ENCODE results near the gene RPF1. TPM values are rescaled to one million over a fixed set of nuclear protein-coding genes. Genes with fewer than 3 reads are reported as not detected.
A peak's percentile ranks its signal among the peaks of the same experiment; 100 is the strongest.

The RPF1 gene
- total and polyA plus RNA-seq, 2 donors: 54.4 to 64.7 TPM

DNA sequence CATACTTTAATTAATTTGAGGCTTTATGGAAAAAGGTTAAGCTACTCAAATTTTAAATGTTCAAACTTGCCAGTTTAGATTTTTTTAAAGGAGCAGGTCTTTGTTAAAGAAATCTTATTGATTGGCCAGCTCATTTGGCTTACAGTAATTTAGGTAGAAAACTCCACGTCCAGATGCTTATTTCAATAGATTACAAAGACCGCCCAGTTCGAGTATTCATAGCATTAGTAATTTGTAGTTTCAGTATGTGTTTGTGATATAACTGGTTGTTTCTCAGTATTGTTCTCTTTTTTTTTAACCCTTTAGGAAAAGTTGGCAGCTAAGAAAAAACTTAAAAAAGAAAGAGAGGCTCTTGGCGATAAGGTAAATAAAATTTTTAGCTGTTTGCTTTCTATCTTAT is 1.6 kb downstream of the RPF1 start:
- H3K27me3 ChIP-seq (ENCODE audit: control insufficient read depth in 2 of 2, insufficient read depth in 1 of 2, low read length in 1 of 2): peaks cover 5 to 9% of the 10 kb centered on the region in 2 donors
- H3K27ac ChIP-seq (ENCODE audit: low read depth in 1 of 2, low read length in 1 of 2): no peak overlapping the region
- WGBS: 96% methylated on average over 4 of the region's 4 CpGs
- no peak for DNase-seq (ENCODE audit: low read depth in 6 of 9, low spot score in 9 of 9)
- peaks cover 4 to 22% of the 10 kb centered on the region in 2 donors for H3K36me3 ChIP-seq (ENCODE audit: control insufficient read depth in 2 of 2, insufficient read depth in 2 of 2, low read length in 1 of 2)
- peaks cover 2 to 9% of the 10 kb centered on the region in 2 donors for H3K9me3 ChIP-seq (ENCODE audit: control insufficient read depth in 2 of 2, insufficient read depth in 1 of 2, low read length in 1 of 2)
- peak overlapping the region in 1 of 2 donors; percentile 97 for H3K4me3 ChIP-seq (ENCODE audit: low read length in 2 of 2)
- H3K4me1 ChIP-seq (ENCODE audit: control insufficient read depth in 2 of 2, insufficient read depth in 2 of 2, low read length in 2 of 2): peaks cover 5 to 7% of the 10 kb centered on the region in 2 donors

DNA sequence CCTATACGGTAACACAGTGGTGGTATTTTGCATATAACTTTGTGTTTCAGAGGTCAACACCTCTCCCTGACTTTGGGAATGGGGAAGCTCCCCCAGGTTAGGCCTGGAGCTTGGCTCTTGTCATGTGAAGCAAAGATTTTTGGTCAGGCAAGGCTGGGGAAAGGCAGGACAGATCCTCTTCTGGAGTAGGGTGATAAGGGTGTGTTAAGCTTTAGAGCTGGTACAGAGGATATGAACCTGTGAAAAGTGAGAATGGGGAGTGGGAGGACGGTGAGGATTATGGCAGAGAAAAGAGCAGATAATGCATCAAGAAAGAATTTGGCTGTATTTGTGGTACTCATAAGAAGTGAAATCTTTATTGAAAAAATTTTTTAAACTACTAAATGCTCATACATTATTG is 2.3 kb downstream of the RPF1 start:
- H3K36me3 ChIP-seq (ENCODE audit: control insufficient read depth in 2 of 2, insufficient read depth in 2 of 2, low read length in 1 of 2): peaks cover 4 to 26% of the 10 kb centered on the region in 2 donors

DNA sequence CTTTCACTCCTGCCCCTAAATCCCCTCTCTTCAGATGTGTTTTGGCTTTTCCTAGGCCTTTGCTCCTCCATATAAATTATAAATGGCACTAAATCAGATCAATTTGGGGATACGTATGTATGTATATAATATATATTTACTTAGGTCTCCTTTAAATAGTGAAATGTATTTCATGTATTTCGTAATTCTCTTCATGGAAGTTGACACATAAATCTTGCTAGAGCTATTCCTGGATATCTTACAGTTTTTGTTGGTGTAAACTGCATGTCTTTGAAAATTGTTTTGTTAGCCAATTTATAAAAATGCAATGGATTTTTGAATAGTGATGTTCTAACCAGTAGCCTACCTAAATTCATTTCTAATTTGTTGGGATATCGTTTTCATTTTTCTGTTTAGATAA is 9.0 kb downstream of the RPF1 start:
- 96% methylated on average over 3 of the region's 3 CpGs for WGBS
- no peaks in the 10 kb centered on the region for H3K9me3 ChIP-seq (ENCODE audit: control insufficient read depth in 2 of 2, insufficient read depth in 1 of 2, low read length in 1 of 2)
- H3K4me3 ChIP-seq (ENCODE audit: low read length in 2 of 2): no peak overlapping the region
- H3K36me3 ChIP-seq (ENCODE audit: control insufficient read depth in 2 of 2, insufficient read depth in 2 of 2, low read length in 1 of 2): peaks cover 15 to 54% of the 10 kb centered on the region in 2 donors
- no peak for DNase-seq (ENCODE audit: low read depth in 6 of 9, low spot score in 9 of 9)
- H3K4me1 ChIP-seq (ENCODE audit: control insufficient read depth in 2 of 2, insufficient read depth in 2 of 2, low read length in 2 of 2): no peaks in the 10 kb centered on the region
- H3K27me3 ChIP-seq (ENCODE audit: control insufficient read depth in 2 of 2, insufficient read depth in 1 of 2, low read length in 1 of 2): no peaks in the 10 kb centered on the region
- no peak overlapping the region for H3K27ac ChIP-seq (ENCODE audit: low read depth in 1 of 2, low read length in 1 of 2)

More for the DNA sequence above, 2.3 kb downstream of the RPF1 start:
- WGBS: 97% methylated on average over 2 of the region's 2 CpGs
- DNase-seq (ENCODE audit: low read depth in 6 of 9, low spot score in 9 of 9): no peak
- H3K27ac ChIP-seq (ENCODE audit: low read depth in 1 of 2, low read length in 1 of 2): no peak overlapping the region
- no peak overlapping the region for H3K4me3 ChIP-seq (ENCODE audit: low read length in 2 of 2)
- H3K9me3 ChIP-seq (ENCODE audit: control insufficient read depth in 2 of 2, insufficient read depth in 1 of 2, low read length in 1 of 2): peaks cover 2 to 9% of the 10 kb centered on the region in 2 donors
- peaks cover 5 to 7% of the 10 kb centered on the region in 2 donors for H3K4me1 ChIP-seq (ENCODE audit: control insufficient read depth in 2 of 2, insufficient read depth in 2 of 2, low read length in 2 of 2)
- peaks cover 5 to 9% of the 10 kb centered on the region in 2 donors for H3K27me3 ChIP-seq (ENCODE audit: control insufficient read depth in 2 of 2, insufficient read depth in 1 of 2, low read length in 1 of 2)

DNA sequence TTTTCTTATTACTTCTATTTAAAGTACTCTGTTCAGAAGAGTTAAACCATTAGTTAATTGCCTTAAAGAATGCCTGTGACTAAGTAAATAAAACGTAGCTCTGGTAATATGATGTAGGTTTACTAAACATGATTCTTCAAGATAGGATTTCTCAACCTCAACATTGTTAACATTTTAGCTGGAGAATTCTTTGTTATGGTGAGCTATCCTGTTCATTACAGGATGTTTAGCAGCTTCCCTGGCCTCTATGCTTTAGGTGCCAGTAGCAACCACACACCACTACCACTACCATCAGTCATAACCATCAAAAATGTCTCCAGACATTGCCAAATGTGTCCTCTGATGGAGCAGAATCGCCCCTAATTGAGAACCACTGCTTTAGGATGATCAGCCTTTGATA is 10.7 kb downstream of the RPF1 start:
- Histone ChIP-seq H3K4me1 (ENCODE audit: control insufficient read depth in 2 of 2, insufficient read depth in 2 of 2, low read length in 2 of 2) (no peaks in the 10 kb centered on the region), H3K36me3 (ENCODE audit: control insufficient read depth in 2 of 2, insufficient read depth in 2 of 2, low read length in 1 of 2) (peaks cover 18 to 61% of the 10 kb centered on the region in 2 donors), H3K4me3 (ENCODE audit: low read length in 2 of 2) (no peak overlapping the region), H3K27me3 (ENCODE audit: control insufficient read depth in 2 of 2, insufficient read depth in 1 of 2, low read length in 1 of 2) (no peaks in the 10 kb centered on the region), H3K27ac (ENCODE audit: low read depth in 1 of 2, low read length in 1 of 2) (no peak overlapping the region), H3K9me3 (ENCODE audit: control insufficient read depth in 2 of 2, insufficient read depth in 1 of 2, low read length in 1 of 2) (no peaks in the 10 kb centered on the region)
- DNase-seq (ENCODE audit: low read depth in 6 of 9, low spot score in 9 of 9): no peak
- WGBS: 99% methylated on average over 2 of the region's 2 CpGs

DNA sequence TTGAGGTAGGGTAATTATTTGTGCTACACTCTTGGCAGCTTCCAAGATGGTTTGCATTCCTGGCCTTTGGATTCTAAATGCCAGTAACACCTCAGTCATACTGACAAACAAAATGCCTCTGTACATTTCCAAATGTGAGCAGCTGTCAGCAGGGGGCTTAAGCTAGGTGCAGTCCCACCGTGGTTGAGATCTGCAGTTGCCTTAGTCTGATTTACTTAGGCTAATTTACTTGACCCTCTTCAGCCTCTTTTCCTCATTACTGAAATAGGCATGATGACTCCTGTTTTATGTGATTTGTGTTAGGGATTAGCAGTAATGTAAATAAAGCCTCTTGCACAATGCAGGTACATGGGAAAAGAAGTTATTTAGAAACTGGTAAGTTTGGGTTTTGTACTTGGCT is 13.7 kb downstream of the RPF1 start:
- H3K27me3 ChIP-seq (ENCODE audit: control insufficient read depth in 2 of 2, insufficient read depth in 1 of 2, low read length in 1 of 2): no peaks in the 10 kb centered on the region
- DNase-seq (ENCODE audit: low read depth in 6 of 9, low spot score in 9 of 9): no peak
- H3K4me3 ChIP-seq (ENCODE audit: low read length in 2 of 2): no peak overlapping the region
- H3K9me3 ChIP-seq (ENCODE audit: control insufficient read depth in 2 of 2, insufficient read depth in 1 of 2, low read length in 1 of 2): no peaks in the 10 kb centered on the region
- peaks cover 24 to 80% of the 10 kb centered on the region in 2 donors for H3K36me3 ChIP-seq (ENCODE audit: control insufficient read depth in 2 of 2, insufficient read depth in 2 of 2, low read length in 1 of 2)
- no peaks in the 10 kb centered on the region for H3K4me1 ChIP-seq (ENCODE audit: control insufficient read depth in 2 of 2, insufficient read depth in 2 of 2, low read length in 2 of 2)
- WGBS: 93% methylated on average over 1 of the region's 1 CpG
- H3K27ac ChIP-seq (ENCODE audit: low read depth in 1 of 2, low read length in 1 of 2): no peak overlapping the region

DNA sequence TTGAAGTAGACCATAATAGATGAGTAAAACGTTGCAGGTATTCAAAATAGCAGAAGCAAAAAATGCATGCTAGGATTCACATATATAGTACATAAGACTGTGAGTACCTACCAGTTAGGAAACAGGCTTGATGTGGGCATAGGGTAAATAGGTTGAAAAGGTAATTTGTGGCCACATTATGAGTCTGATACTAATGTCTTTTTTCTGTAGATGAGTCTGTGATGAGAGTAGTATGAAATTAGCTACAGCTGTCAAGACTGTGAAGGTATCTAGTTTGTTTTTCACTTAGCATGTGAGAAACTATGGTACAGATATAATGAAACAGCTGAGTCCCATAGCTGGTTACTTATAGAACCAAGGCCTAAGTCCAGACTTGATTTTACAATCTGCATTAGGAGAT is 14.7 kb downstream of the RPF1 start:
- Histone ChIP-seq H3K27me3 (ENCODE audit: control insufficient read depth in 2 of 2, insufficient read depth in 1 of 2, low read length in 1 of 2) (no peaks in the 10 kb centered on the region), H3K36me3 (ENCODE audit: control insufficient read depth in 2 of 2, insufficient read depth in 2 of 2, low read length in 1 of 2) (peaks cover 27 to 89% of the 10 kb centered on the region in 2 donors)
- 96% methylated on average over 1 of the region's 1 CpG for WGBS

DNA sequence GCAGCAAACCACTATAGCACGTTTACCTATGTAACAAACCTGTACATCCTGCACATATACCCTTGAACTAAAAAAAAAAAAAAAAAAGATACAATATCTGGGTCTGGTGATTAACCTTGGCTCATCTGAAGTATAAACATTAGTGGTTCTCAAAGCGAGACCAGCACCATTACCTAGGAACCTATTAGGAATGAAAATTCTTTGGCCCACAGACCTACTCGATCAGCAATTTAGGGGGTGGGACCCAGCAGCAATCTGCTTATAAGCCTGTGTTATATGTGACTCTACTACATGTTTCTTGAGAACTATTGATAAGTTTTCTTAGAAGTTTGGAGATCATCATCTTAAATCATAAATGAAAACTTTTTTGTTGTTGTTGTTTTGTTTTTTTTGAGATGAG is 17.4 kb downstream of the RPF1 start:
- H3K9me3 ChIP-seq (ENCODE audit: control insufficient read depth in 2 of 2, insufficient read depth in 1 of 2, low read length in 1 of 2): no peaks in the 10 kb centered on the region
- H3K36me3 ChIP-seq (ENCODE audit: control insufficient read depth in 2 of 2, insufficient read depth in 2 of 2, low read length in 1 of 2): peaks cover 23 to 76% of the 10 kb centered on the region in 2 donors
- H3K4me1 ChIP-seq (ENCODE audit: control insufficient read depth in 2 of 2, insufficient read depth in 2 of 2, low read length in 2 of 2): no peaks in the 10 kb centered on the region
- DNase-seq (ENCODE audit: low read depth in 6 of 9, low spot score in 9 of 9): no peak
- no peak overlapping the region for H3K4me3 ChIP-seq (ENCODE audit: low read length in 2 of 2)
- no peak overlapping the region for H3K27ac ChIP-seq (ENCODE audit: low read depth in 1 of 2, low read length in 1 of 2)
- 96% methylated on average over 3 of the region's 3 CpGs for WGBS
- no peaks in the 10 kb centered on the region for H3K27me3 ChIP-seq (ENCODE audit: control insufficient read depth in 2 of 2, insufficient read depth in 1 of 2, low read length in 1 of 2)

More for the DNA sequence above, 14.7 kb downstream of the RPF1 start:
- Histone ChIP-seq H3K27ac (ENCODE audit: low read depth in 1 of 2, low read length in 1 of 2) (no peak overlapping the region), H3K4me3 (ENCODE audit: low read length in 2 of 2) (no peak overlapping the region), H3K4me1 (ENCODE audit: control insufficient read depth in 2 of 2, insufficient read depth in 2 of 2, low read length in 2 of 2) (no peaks in the 10 kb centered on the region), H3K9me3 (ENCODE audit: control insufficient read depth in 2 of 2, insufficient read depth in 1 of 2, low read length in 1 of 2) (no peaks in the 10 kb centered on the region)
- DNase-seq (ENCODE audit: low read depth in 6 of 9, low spot score in 9 of 9): no peak

DNA sequence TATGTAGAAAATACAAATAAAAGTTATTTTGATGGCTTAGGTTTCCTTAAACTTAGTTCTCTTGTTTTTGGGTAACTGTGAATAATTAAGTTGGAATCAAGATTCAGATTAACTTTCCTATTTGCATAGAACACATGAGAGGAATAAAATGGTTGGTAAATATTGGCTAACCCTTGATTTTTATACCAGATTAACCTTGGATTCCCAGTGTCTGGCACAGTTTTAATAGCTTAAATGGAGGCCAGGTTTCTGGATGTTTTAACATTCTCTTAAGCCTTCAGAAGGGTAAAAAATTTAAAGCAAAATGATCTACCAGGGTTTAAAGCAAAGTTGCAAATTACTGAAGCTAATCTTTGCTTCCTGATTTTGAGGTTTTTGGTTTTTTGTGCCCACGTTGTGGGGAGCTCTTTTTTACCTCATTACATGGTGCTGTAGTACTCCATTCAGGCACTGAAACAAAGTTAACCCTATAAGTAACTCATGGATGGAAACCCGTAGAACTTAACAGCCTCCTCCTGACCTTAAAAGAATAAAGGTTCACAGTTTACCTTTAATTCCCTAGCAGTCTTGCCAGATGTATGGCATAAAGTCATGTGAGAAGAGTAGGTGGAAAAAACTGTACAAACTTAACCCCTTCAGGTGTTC is 18.7 kb downstream of the RPF1 start:
- no peak overlapping the region for H3K27ac ChIP-seq (ENCODE audit: low read depth in 1 of 2, low read length in 1 of 2)
- peaks cover 21 to 66% of the 10 kb centered on the region in 2 donors for H3K36me3 ChIP-seq (ENCODE audit: control insufficient read depth in 2 of 2, insufficient read depth in 2 of 2, low read length in 1 of 2)
- H3K4me1 ChIP-seq (ENCODE audit: control insufficient read depth in 2 of 2, insufficient read depth in 2 of 2, low read length in 2 of 2): no peaks in the 10 kb centered on the region
- 43% methylated on average over 2 of the region's 2 CpGs for WGBS
- H3K27me3 ChIP-seq (ENCODE audit: control insufficient read depth in 2 of 2, insufficient read depth in 1 of 2, low read length in 1 of 2): no peaks in the 10 kb centered on the region
- no peaks in the 10 kb centered on the region for H3K9me3 ChIP-seq (ENCODE audit: control insufficient read depth in 2 of 2, insufficient read depth in 1 of 2, low read length in 1 of 2)
- H3K4me3 ChIP-seq (ENCODE audit: low read length in 2 of 2): no peak overlapping the region
- DNase-seq (ENCODE audit: low read depth in 6 of 9, low spot score in 9 of 9): peak in 1 of 9 donors; percentile 41

DNA sequence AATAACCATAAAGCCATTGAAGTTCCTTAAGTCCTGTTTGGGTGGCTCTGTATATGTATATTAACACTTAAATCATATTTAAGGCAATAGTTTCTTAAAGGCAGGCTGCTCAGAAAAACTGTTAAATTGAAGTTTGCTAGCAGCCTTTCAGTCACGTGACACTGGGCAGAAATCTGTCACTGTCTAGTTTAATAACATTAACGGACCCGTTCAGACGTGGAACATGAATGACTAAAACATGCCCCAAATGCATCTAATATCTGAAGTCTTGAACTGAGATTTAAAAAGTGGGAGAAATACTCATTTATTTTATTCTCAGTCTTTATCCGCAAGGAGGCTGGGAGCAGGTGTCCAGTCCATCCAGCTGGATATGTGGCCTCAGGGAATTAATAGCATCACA is 23.9 kb downstream of the RPF1 start:
- H3K4me1 ChIP-seq (ENCODE audit: control insufficient read depth in 2 of 2, insufficient read depth in 2 of 2, low read length in 2 of 2): peaks cover 8 to 14% of the 10 kb centered on the region in 2 donors
- H3K9me3 ChIP-seq (ENCODE audit: control insufficient read depth in 2 of 2, insufficient read depth in 1 of 2, low read length in 1 of 2): no peaks in the 10 kb centered on the region
- H3K36me3 ChIP-seq (ENCODE audit: control insufficient read depth in 2 of 2, insufficient read depth in 2 of 2, low read length in 1 of 2): peaks cover 5 to 18% of the 10 kb centered on the region in 2 donors
- no peak for DNase-seq (ENCODE audit: low read depth in 6 of 9, low spot score in 9 of 9)
- 97% methylated on average over 5 of the region's 5 CpGs for WGBS
- H3K27ac ChIP-seq (ENCODE audit: low read depth in 1 of 2, low read length in 1 of 2): no peak overlapping the region
- no peaks in the 10 kb centered on the region for H3K27me3 ChIP-seq (ENCODE audit: control insufficient read depth in 2 of 2, insufficient read depth in 1 of 2, low read length in 1 of 2)
- H3K4me3 ChIP-seq (ENCODE audit: low read length in 2 of 2): no peak overlapping the region
